MV-4-11 (cell line): ENCODE results near the gene SLC13A3.

ENCODE experiments used
- DNase-seq: peaks from one replicate; lab custom pipeline; 2025; lab: John Stamatoyannopoulos, UW

Gene SLC13A3

GRCh38 chr20:46651091-46651962, at the start of gene SLC13A3:
Gene SLC13A3 (minus strand): TSS chr20:46651459. CDS start chr20:46651421, 38 bp downstream.
- no peak for DNase-seq

- no peak for DNase-seq
Observed at GRCh38 chr20:46701057-46701456, 49.8 kb upstream of the SLC13A3 start.

- DNase-seq = no peak
Observed at GRCh38 chr20:46700481-46700880, 49.2 kb upstream of the SLC13A3 start.

- peak; percentile 48 for DNase-seq
Observed at GRCh38 chr20:46699651-46700359, 48.5 kb upstream of the SLC13A3 start.

GRCh38 chr20:46698788-46699187, 47.5 kb upstream of the SLC13A3 start:
- DNase-seq = no peak

- DNase-seq = no peak
Observed at GRCh38 chr20:46696791-46697279, 45.6 kb upstream of the SLC13A3 start.

- DNase-seq = peak; percentile 83
Observed at GRCh38 chr20:46695892-46696291, 44.6 kb upstream of the SLC13A3 start.

GRCh38 chr20:46694484-46694883, 43.2 kb upstream of the SLC13A3 start:
- DNase-seq = peak; percentile 94

GRCh38 chr20:46691196-46691595, 39.9 kb upstream of the SLC13A3 start:
- DNase-seq = no peak

GRCh38 chr20:46690219-46691106, 39.2 kb upstream of the SLC13A3 start:
- DNase-seq = peak; percentile 5

- no peak for DNase-seq
Observed at GRCh38 chr20:46689754-46690085, 38.5 kb upstream of the SLC13A3 start.

GRCh38 chr20:46689082-46689753, 38.0 kb upstream of the SLC13A3 start, which contains the start of gene TP53RK:
Gene TP53RK (minus strand): TSS chr20:46689444. CDS start chr20:46689414, 30 bp downstream.
- peak; percentile 100 for DNase-seq

- DNase-seq = peak; percentile 36
Observed at GRCh38 chr20:46688151-46689081, 37.2 kb upstream of the SLC13A3 start.

GRCh38 chr20:46683939-46684750, 32.9 kb upstream of the SLC13A3 start:
- DNase-seq = no peak

- DNase-seq = peak; percentile 59
Observed at GRCh38 chr20:46683668-46683938, 32.3 kb upstream of the SLC13A3 start.

- DNase-seq = no peak
Observed at GRCh38 chr20:46683011-46683667, 31.9 kb upstream of the SLC13A3 start.

- no peak for DNase-seq
Observed at GRCh38 chr20:46682063-46682821, 31.0 kb upstream of the SLC13A3 start.
